PFSK-1 (cell line): ENCODE results near the gene AFAP1L1.

Source experiments
- FOXP2 ChIP-seq: optimal IDR thresholded peaks from 2 replicates; pipeline ENCODE3; 2011; ENCODE audit warnings: borderline replicate concordance, control low read depth, inconsistent platforms; ENCODE audit not compliant: insufficient read depth; ENCODE audit errors: extremely low read length, extremely low read depth
- POLR2AphosphoS5 ChIP-seq: IDR thresholded peaks from 2 replicates; pipeline ENCODE4 v1.6.1; 2012; ENCODE audit warnings: low read depth, mild to moderate bottlenecking, control low read depth, low read length, moderate library complexity
- SIN3A ChIP-seq: IDR thresholded peaks from 2 replicates; pipeline ENCODE4 v1.6.1; 2012; ENCODE audit warnings: mild to moderate bottlenecking, low read length, moderate library complexity, borderline replicate concordance; ENCODE audit not compliant: insufficient read depth
- TAF1 ChIP-seq: IDR thresholded peaks from 2 replicates; pipeline ENCODE4 v1.6.1; 2012; ENCODE audit warnings: low read length, control low read depth, borderline replicate concordance; ENCODE audit not compliant: insufficient read depth
- TF ChIP-seq, protein P1 (sequence below), 2 experiments: IDR thresholded peaks; 2 replicates each; pipeline versions ENCODE4 v1.6.1 to v1.8.0; 2011 to 2012; ENCODE audit warnings: low read depth in 2 of 2, low read length in 2 of 2, control low read depth in 1 of 2, inconsistent platforms in 1 of 2, mild to moderate bottlenecking in 1 of 2, moderate library complexity in 1 of 2; ENCODE audit not compliant: insufficient read depth in 1 of 2

AFAP1L1 gene

DNA sequence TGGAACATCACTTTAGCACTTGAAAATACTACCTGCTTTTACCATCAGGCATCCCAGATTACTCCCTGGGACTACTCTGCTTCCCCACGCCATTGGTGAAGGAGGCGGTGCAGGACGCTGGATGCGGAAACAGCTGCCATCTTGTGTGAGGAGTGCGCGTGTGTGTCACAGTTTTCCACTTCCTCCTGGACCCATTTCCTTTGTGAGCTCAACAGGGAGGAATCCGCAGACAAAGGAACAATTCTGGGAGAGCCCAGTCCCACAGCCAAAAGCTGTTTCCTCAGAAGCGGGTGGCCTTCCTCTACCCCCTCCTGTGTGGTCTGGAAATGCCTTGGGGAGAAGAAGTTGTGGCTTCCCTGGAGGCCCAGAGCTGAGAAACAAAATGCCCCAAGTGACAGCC, 16.8 kb downstream of the AFAP1L1 start:
- no peak for TF ChIP-seq POLR2AphosphoS5
- no peak for TF ChIP-seq SIN3A
- TF ChIP-seq TAF1, result no peak
- TF ChIP-seq, protein P1, sequence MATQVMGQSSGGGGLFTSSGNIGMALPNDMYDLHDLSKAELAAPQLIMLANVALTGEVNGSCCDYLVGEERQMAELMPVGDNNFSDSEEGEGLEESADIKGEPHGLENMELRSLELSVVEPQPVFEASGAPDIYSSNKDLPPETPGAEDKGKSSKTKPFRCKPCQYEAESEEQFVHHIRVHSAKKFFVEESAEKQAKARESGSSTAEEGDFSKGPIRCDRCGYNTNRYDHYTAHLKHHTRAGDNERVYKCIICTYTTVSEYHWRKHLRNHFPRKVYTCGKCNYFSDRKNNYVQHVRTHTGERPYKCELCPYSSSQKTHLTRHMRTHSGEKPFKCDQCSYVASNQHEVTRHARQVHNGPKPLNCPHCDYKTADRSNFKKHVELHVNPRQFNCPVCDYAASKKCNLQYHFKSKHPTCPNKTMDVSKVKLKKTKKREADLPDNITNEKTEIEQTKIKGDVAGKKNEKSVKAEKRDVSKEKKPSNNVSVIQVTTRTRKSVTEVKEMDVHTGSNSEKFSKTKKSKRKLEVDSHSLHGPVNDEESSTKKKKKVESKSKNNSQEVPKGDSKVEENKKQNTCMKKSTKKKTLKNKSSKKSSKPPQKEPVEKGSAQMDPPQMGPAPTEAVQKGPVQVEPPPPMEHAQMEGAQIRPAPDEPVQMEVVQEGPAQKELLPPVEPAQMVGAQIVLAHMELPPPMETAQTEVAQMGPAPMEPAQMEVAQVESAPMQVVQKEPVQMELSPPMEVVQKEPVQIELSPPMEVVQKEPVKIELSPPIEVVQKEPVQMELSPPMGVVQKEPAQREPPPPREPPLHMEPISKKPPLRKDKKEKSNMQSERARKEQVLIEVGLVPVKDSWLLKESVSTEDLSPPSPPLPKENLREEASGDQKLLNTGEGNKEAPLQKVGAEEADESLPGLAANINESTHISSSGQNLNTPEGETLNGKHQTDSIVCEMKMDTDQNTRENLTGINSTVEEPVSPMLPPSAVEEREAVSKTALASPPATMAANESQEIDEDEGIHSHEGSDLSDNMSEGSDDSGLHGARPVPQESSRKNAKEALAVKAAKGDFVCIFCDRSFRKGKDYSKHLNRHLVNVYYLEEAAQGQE (IDR thresholded peaks at IDR 0.05; ENCODE audit: insufficient read depth in 1 of 2, low read depth in 2 of 2, low read length in 2 of 2), result no peak
- no peak for TF ChIP-seq FOXP2

DNA sequence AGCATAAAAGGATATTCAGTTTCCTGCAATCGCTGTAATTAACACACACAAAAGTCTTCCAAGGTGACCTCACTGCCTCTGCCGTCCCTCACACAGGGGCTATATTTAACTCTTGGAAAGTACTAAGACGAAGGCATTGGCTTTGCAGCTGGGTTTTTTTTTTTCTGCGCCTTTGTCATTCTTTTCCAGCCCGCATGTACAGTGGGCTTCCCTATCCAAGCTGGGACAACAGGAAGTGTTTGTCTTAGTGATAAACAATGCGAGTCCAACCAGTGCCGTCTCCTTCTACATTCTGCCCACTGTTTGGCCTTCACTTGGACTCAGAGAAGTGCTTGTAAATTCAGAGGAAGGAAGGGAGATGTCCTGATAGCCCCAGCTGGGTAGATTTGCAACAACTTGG, 17.6 kb downstream of the AFAP1L1 start:
- TF ChIP-seq SIN3A, result no peak
- TF ChIP-seq, protein P1 (IDR thresholded peaks at IDR 0.05; ENCODE audit: insufficient read depth in 1 of 2, low read depth in 2 of 2, low read length in 2 of 2), result no peak
- TF ChIP-seq TAF1, result no peak
- no peak for TF ChIP-seq POLR2AphosphoS5
- no peak for TF ChIP-seq FOXP2

DNA sequence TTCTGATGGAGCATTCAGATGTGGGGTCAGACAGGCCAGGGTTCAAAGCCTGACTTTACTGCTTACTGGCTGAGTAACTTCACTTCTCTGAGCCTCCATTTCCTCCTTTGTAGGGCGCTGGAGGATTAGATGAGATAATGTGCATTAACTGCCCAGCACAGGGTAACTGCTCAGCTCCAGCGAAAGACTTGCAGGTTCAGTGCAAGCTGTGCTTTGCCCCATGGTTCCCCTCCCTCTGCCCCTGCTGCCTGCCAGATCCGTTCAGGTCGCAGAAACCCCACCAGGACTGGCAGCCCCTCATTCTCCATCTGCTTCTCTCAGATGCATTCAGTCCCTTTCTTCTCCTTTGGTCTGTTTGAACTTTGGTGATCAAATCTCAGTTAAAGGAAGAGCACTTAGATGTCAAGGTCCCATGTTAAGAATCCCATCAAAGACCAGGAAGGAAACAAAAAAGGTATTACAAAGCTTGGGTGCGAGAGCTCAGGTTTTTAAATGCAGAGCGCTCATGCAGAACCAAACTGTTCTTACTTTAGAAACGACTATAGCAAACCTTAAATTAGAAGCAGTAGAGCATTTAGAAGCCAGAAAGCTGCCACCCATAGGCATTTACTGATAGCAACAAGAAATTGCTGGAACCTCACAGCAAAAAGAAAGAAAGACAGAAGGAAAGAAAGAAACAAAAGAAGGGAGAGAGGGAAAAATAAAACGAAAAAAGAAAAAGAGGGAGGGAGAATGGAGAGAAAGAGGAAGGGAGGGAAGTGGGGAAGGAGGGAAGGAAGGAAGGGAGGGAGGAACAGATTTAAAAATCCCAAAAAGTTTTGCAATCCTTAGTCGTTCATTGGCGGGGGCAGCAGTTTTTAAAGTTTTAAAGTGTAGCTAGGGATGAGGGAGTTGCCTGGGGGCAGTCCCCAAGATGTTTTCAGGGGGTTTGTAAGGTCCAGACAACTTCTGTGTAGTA, 23.5 kb downstream of the AFAP1L1 start:
- TF ChIP-seq FOXP2, result no peak
- TF ChIP-seq TAF1, result no peak
- TF ChIP-seq POLR2AphosphoS5, result no peak
- TF ChIP-seq, protein P1 (IDR thresholded peaks at IDR 0.05; ENCODE audit: insufficient read depth in 1 of 2, low read depth in 2 of 2, low read length in 2 of 2), result no peak
- TF ChIP-seq SIN3A, result no peak

DNA sequence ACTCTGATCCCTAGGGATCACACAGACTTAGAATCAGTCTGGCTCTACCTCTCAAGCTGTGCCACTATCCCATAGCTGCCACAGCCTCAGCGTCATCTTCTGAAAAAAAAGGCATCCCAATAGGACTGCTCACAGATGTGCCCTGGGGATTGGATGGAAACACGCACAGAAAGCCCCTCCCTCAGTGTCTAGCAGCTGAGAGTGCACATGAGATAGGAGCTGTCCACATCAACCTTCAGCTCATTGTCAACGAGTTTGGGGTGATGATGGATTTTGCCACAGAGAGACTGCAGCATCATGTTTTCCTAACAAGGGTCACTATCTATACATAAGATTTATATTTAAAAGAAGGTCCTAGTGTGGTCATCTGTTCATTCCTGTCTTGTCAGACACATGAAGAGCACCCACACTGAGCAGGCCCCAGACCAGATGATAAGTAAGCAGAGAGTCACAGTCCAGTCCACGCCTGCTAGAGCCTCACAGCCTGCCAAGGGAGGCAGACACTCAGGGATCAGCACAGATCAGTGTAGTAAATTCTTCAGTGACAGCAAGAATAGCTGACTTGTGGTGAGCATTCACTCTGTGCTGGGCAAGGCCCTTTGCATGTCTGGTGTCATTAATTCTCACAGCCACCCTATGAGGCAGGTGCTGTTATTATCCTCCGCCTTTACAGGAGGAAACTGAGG, 25.8 kb downstream of the AFAP1L1 start:
- TF ChIP-seq SIN3A, result no peak
- TF ChIP-seq, protein P1 (IDR thresholded peaks at IDR 0.05; ENCODE audit: insufficient read depth in 1 of 2, low read depth in 2 of 2, low read length in 2 of 2), result no peak
- no peak for TF ChIP-seq TAF1
- no peak for TF ChIP-seq POLR2AphosphoS5
- TF ChIP-seq FOXP2, result no peak

DNA sequence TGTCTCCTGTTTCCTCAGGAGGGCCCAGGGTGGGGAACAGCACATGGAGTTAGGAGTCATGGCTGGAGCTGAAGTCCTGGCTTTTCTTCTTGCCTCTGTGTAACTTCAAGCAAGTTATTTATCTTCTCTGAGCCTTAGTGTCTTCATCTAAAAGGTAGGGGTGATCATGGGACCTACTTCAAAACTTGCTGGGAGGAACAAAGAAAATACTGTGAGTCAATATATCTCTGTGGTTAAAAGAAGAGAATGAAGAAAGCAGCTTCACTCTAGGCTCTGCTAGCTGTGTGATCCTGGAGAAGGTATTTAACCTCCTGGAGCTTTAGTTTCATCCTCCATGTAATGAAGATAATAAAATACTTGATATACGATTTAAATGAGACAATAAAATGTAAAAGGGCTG, 26.5 kb downstream of the AFAP1L1 start:
- TF ChIP-seq FOXP2 (no peak), TAF1 (no peak), POLR2AphosphoS5 (no peak)
- TF ChIP-seq, protein P1 (IDR thresholded peaks at IDR 0.05; ENCODE audit: insufficient read depth in 1 of 2, low read depth in 2 of 2, low read length in 2 of 2), result no peak
